Measurements from ENCODE around the gene POLR2I. TPM values are rescaled to one million over a fixed set of nuclear protein-coding genes. Genes with fewer than 3 reads are reported as not detected.

POLR2I gene
- polyA plus RNA-seq, 3 donors, result 21.2 to 73.9 (median 57.9) TPM

DNA sequence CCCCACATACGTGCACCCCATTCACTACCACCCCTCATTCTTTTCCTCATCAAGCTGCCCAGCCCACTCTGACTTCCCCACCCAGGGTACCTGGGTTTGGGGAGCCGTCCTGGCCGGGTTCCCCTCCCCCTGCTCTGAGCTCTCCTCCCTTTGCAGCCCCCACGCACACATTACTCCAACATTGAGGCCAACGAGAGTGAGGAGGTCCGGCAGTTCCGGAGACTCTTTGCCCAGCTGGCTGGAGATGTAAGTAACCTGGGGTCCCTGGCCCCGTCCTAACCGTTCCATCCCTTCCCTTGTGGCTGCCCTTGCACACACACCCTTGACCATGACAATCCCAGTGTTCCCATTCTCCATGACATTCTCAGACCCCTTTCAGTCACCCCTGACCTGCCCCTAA lies 27.8 kb upstream of the POLR2I start:
- Mint-ChIP-seq H3K4me1 (peaks cover 14% of the 10 kb centered on the region), H3K4me3 (no peak overlapping the region), H3K9me3 (peaks cover 0 to 4% (median 0%) of the 10 kb centered on the region in 7 donors), H3K27me3 (ENCODE audit: low read depth in 3 of 3) (peaks cover 0 to 4% (median 3%) of the 10 kb centered on the region in 3 donors), H3K36me3 (peaks cover 53 to 55% of the 10 kb centered on the region in 2 donors), H3K27ac (peak overlapping the region in 4 of 7 donors; percentile 42 to 98 (median 78))
- no peaks in the 10 kb centered on the region for H3K9me3 ChIP-seq (replicated peaks in 1 of 2; ENCODE audit: control insufficient read depth in 1 of 2, insufficient read depth in 1 of 2, low read length in 2 of 2)
- no peaks in the 10 kb centered on the region for H3K27me3 ChIP-seq (ENCODE audit: control insufficient read depth in 2 of 2, insufficient read depth in 2 of 2, low read length in 2 of 2)
- WGBS (ENCODE audit: insufficient coverage), result 93% methylated on average over 9 of the region's 9 CpGs
- H3K27ac ChIP-seq (ENCODE audit: low read depth in 1 of 2, low read length in 2 of 2), result no peak overlapping the region
- H3K4me3 ChIP-seq (replicated peaks in 1 of 3; ENCODE audit: low read depth in 2 of 3, low read length in 3 of 3), result no peak overlapping the region
- no peak overlapping the region for H3K4me2 ChIP-seq (replicated peaks; ENCODE audit: extremely low read depth, low read length, poor library complexity, severe bottlenecking)
- DNase-seq, result no peak
- no peak overlapping the region for H2AFZ ChIP-seq (ENCODE audit: insufficient read depth, low read depth, low read length, poor library complexity, severe bottlenecking)
- intact Hi-C loops (cut with micrococcal nuclease), result loop anchor here in 1 of 2 donors (10.0 kb wide), 1 partner anchor 398 kb away; the partner anchor contains the start of genes IGFLR1, LIN37, PSENEN and U2AF1L4
- H3K36me3 ChIP-seq (replicated peaks in 1 of 2; ENCODE audit: control insufficient read depth in 1 of 2, insufficient read depth in 2 of 2, low read length in 2 of 2), result peaks cover 43 to 55% of the 10 kb centered on the region in 2 donors
- no peak overlapping the region for H3K9ac ChIP-seq (ENCODE audit: insufficient read depth, low read length, poor library complexity, severe bottlenecking)
- peaks cover 40% of the 10 kb centered on the region for H3K79me2 ChIP-seq (ENCODE audit: insufficient read depth, low read length)
- TF ChIP-seq, protein P1, sequence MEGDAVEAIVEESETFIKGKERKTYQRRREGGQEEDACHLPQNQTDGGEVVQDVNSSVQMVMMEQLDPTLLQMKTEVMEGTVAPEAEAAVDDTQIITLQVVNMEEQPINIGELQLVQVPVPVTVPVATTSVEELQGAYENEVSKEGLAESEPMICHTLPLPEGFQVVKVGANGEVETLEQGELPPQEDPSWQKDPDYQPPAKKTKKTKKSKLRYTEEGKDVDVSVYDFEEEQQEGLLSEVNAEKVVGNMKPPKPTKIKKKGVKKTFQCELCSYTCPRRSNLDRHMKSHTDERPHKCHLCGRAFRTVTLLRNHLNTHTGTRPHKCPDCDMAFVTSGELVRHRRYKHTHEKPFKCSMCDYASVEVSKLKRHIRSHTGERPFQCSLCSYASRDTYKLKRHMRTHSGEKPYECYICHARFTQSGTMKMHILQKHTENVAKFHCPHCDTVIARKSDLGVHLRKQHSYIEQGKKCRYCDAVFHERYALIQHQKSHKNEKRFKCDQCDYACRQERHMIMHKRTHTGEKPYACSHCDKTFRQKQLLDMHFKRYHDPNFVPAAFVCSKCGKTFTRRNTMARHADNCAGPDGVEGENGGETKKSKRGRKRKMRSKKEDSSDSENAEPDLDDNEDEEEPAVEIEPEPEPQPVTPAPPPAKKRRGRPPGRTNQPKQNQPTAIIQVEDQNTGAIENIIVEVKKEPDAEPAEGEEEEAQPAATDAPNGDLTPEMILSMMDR (IDR thresholded peaks at IDR 0.05), result no peak
- H4K20me1 ChIP-seq (ENCODE audit: insufficient read depth, low read length), result peaks cover 59% of the 10 kb centered on the region
- peaks cover 21 to 30% of the 10 kb centered on the region in 2 donors for H3K4me1 ChIP-seq (ENCODE audit: control insufficient read depth in 1 of 2, insufficient read depth in 2 of 2, low read length in 2 of 2)

DNA sequence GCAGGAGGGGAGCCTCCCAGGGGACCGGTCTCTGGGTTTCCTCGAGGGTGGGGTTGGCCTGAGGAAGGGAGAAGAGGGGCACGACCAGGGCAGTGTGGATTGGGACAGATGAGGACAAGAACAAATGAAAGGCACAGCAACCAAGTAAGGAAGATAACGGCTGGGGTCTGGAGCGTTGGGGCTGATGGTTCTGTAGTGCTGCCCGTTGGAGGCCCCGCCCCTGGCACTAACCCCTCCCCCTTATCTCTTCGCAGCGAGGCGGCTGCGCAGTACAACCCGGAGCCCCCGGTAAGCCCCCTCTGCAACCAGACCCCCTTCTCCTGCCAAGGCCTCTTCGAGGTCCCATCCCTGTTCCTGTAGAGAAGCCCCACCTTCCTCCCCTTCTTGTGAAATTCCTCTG lies 27.4 kb upstream of the POLR2I start:
- H3K36me3 ChIP-seq (replicated peaks in 1 of 2; ENCODE audit: control insufficient read depth in 1 of 2, insufficient read depth in 2 of 2, low read length in 2 of 2), result peaks cover 40 to 50% of the 10 kb centered on the region in 2 donors
- Mint-ChIP-seq H3K27ac (peak overlapping the region in 4 of 7 donors; percentile 6 to 98 (median 88)), H3K27me3 (ENCODE audit: low read depth in 3 of 3) (peaks cover 0 to 4% (median 3%) of the 10 kb centered on the region in 3 donors), H3K36me3 (peaks cover 49 to 51% of the 10 kb centered on the region in 2 donors), H3K4me1 (peaks cover 18% of the 10 kb centered on the region), H3K9me3 (peaks cover 0 to 4% (median 0%) of the 10 kb centered on the region in 7 donors), H3K4me3 (peak overlapping the region in 1 of 2 donors; percentile 16)
- TF ChIP-seq, protein P1 (IDR thresholded peaks at IDR 0.05), result no peak
- peaks cover 23 to 34% of the 10 kb centered on the region in 2 donors for H3K4me1 ChIP-seq (ENCODE audit: control insufficient read depth in 1 of 2, insufficient read depth in 2 of 2, low read length in 2 of 2)
- peaks cover 40% of the 10 kb centered on the region for H3K79me2 ChIP-seq (ENCODE audit: insufficient read depth, low read length)
- no peak overlapping the region for H2AFZ ChIP-seq (ENCODE audit: insufficient read depth, low read depth, low read length, poor library complexity, severe bottlenecking)
- peaks cover 55% of the 10 kb centered on the region for H4K20me1 ChIP-seq (ENCODE audit: insufficient read depth, low read length)
- no peaks in the 10 kb centered on the region for H3K27me3 ChIP-seq (ENCODE audit: control insufficient read depth in 2 of 2, insufficient read depth in 2 of 2, low read length in 2 of 2)
- no peaks in the 10 kb centered on the region for H3K9me3 ChIP-seq (replicated peaks in 1 of 2; ENCODE audit: control insufficient read depth in 1 of 2, insufficient read depth in 1 of 2, low read length in 2 of 2)
- intact Hi-C loops (cut with micrococcal nuclease), result loop anchor here in 1 of 2 donors (10.0 kb wide), 1 partner anchor 397 kb away; the partner anchor contains the start of genes IGFLR1, LIN37, PSENEN and U2AF1L4
- peak overlapping the region; percentile 99 for H3K4me2 ChIP-seq (replicated peaks; ENCODE audit: extremely low read depth, low read length, poor library complexity, severe bottlenecking)
- H3K27ac ChIP-seq (ENCODE audit: low read depth in 1 of 2, low read length in 2 of 2), result peak overlapping the region in 1 of 2 donors; percentile 46
- DNase-seq, result no peak
- H3K9ac ChIP-seq (ENCODE audit: insufficient read depth, low read length, poor library complexity, severe bottlenecking), result no peak overlapping the region
- WGBS (ENCODE audit: insufficient coverage), result 85% methylated on average over 9 of the region's 14 CpGs
- H3K4me3 ChIP-seq (replicated peaks in 1 of 3; ENCODE audit: low read depth in 2 of 3, low read length in 3 of 3), result no peak overlapping the region
